SJSA1 (cell line): ENCODE results near the gene ABCA13. TPM values are rescaled to one million over a fixed set of nuclear protein-coding genes. Genes with fewer than 3 reads are reported as not detected.

ENCODE experiments used
- DNase-seq, 2 experiments: peaks; one replicate each; pipeline ENCODE4 v3.0.0-alpha.2; 2015 to 2020; ENCODE audit warnings: low spot score in 2 of 2, low read depth in 1 of 2
- H3K27ac ChIP-seq: fragments of 250-450 bp; sonication (Bioruptor Pico); 2 replicates; pipeline ENCODE4 v1.5.1; 2020; ENCODE audit warnings: mild to moderate bottlenecking, moderate library complexity
- H3K27me3 ChIP-seq: fragments of 250-450 bp; sonication (Bioruptor Pico); replicated peaks from 2 replicates; pipeline ENCODE4 v1.5.1; 2020; ENCODE audit warnings: mild to moderate bottlenecking, moderate library complexity
- H3K36me3 ChIP-seq: fragments of 250-450 bp; sonication (Bioruptor Pico); 2 replicates; pipeline ENCODE4 v1.5.1; 2020; ENCODE audit warnings: mild to moderate bottlenecking
- H3K4me1 ChIP-seq: fragments of 250-450 bp; sonication (Bioruptor Pico); replicated peaks from 2 replicates; pipeline ENCODE4 v1.6.1; 2021; ENCODE audit warnings: mild to moderate bottlenecking
- H3K4me3 ChIP-seq: fragments of 250-450 bp; sonication (Bioruptor Pico); 2 replicates; pipeline ENCODE4 v1.5.1; 2020; ENCODE audit warnings: mild to moderate bottlenecking
- H3K9me3 ChIP-seq: fragments of 250-450 bp; sonication (Bioruptor Pico); replicated peaks from 2 replicates; pipeline ENCODE4 v1.5.1; 2020; ENCODE audit warnings: mild to moderate bottlenecking
- total RNA-seq: library from RNA; depleted of rRNA; stranded (reverse); fragments of >200 nt; shearing (Covaris generic); gene quantifications from 2 replicates; pipeline ENCODE4 v1.2.3, GENCODE V29; 2014

Gene ABCA13
- total RNA-seq, 1 experiment from 2014 or later, result 6.7 TPM

DNA sequence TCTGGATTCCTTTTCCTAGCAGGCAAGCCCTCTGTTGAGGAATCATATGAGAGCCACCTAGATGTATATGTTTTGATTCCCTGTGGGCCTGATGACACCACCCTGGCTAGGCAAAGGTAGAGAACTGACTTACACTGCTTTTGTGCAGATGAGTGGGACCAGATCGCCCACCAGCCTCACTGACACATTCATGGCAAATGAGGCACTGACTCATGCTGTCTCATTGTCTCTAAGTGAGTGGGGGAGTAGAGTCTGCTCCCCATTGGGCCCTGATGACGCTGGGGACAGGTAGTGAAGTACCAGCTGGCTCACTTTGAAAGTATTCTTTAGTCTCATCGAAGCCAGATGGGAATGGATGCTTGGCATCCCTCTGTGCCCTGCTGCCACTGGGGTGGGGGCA lies 326.3 kb downstream of the ABCA13 start:
- Histone ChIP-seq H3K4me3 (no peak overlapping the region), H3K36me3 (no peaks in the 10 kb centered on the region), H3K27me3 (no peaks in the 10 kb centered on the region), H3K4me1 (no peaks in the 10 kb centered on the region), H3K9me3 (no peaks in the 10 kb centered on the region), H3K27ac (no peak overlapping the region)
- DNase-seq, result no peak

DNA sequence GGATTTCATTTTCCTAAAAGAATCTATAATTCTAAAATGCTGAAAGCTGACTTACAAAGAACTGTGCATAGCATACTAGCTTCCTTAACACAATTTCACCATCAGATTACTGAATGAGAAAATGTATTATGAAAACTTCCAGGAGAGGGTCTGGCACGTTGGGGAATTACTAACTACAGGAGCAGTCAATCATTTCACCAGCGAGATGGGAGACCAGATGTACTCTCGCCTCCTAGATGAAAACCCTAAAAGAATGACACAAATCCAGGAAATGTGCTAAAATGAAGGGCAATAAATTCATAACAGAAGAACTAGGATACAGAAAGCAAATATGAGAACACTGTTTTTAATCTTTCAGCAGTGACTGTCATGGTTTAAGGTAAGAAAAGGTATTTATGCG lies 330.8 kb downstream of the ABCA13 start:
- H3K4me3 ChIP-seq, result no peak overlapping the region
- H3K9me3 ChIP-seq, result no peaks in the 10 kb centered on the region
- no peaks in the 10 kb centered on the region for H3K36me3 ChIP-seq
- no peaks in the 10 kb centered on the region for H3K27me3 ChIP-seq
- H3K27ac ChIP-seq, result no peak overlapping the region
- no peaks in the 10 kb centered on the region for H3K4me1 ChIP-seq
- DNase-seq, result no peak

DNA sequence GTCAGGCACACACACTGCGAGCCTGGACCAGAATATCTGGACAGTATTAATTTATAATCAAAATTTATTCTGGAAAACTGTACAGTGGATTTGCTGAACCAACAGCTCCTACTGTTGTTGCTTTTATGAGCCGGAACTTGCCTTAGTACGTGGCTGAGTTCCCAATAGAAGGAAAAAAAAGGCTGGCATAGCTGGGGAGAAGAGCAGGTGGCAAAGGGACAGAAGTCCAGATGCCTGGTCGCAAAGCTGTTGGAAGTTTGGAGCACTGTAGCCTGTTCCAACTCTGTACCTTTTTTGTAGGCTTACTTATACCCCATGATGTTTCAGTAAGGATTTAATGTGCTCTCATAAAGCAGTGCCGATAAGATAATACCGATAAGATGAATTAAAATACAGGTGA lies 333.8 kb downstream of the ABCA13 start:
- Histone ChIP-seq H3K4me3 (no peak overlapping the region), H3K27me3 (no peaks in the 10 kb centered on the region), H3K36me3 (no peaks in the 10 kb centered on the region), H3K27ac (no peak overlapping the region), H3K4me1 (no peaks in the 10 kb centered on the region), H3K9me3 (no peaks in the 10 kb centered on the region)
- DNase-seq, result no peak

GRCh38 chr7:48505466-48505865 lies 334.2 kb downstream of the ABCA13 start:
- H3K27me3 ChIP-seq, result no peaks in the 10 kb centered on the region
- no peak overlapping the region for H3K4me3 ChIP-seq
- no peaks in the 10 kb centered on the region for H3K9me3 ChIP-seq
- H3K36me3 ChIP-seq, result no peaks in the 10 kb centered on the region
- DNase-seq, result no peak
- H3K4me1 ChIP-seq, result no peaks in the 10 kb centered on the region
- H3K27ac ChIP-seq, result no peak overlapping the region

DNA sequence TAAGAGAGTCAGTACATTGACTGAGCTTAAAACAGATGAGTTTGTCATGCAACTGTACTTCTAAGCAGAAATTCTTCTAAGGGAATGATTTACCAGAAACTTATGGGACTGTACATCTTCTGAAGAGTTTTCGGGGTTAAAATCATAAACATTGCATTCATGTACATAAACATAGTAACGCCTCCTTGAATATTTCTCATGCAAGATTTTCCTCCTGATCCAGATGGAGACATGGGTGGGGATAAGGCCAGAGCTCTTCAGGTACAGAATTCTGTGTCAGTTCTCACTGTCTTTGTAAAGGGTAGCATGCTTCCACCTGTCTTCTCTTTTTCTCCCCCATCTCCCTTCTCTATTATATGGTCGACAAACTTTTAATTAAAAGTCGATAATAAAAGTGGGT lies 335.3 kb downstream of the ABCA13 start:
- no peak for DNase-seq
- Histone ChIP-seq H3K4me3 (no peak overlapping the region), H3K27ac (no peak overlapping the region), H3K36me3 (no peaks in the 10 kb centered on the region), H3K27me3 (no peaks in the 10 kb centered on the region), H3K9me3 (no peaks in the 10 kb centered on the region), H3K4me1 (no peaks in the 10 kb centered on the region)

DNA sequence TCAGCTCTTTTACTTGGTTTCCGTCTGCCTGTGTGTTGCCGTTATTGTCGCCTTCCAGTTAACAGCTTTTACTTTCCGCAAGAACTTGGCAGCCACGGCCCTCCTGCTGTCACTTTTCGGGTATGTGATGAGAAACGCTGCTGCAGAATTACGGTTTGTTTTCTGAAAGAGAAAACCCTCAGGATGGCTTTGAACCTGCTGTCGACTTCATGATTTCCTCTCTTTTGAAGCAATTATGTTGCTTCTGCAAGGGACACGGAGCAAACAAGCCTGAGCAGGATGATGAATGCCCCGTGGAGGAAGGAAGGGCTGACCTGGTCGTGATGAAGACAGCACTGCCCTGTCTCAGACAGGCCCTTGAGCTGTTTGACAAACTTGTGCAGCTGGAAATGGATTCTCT lies 339.8 kb downstream of the ABCA13 start:
- Histone ChIP-seq H3K9me3 (no peaks in the 10 kb centered on the region), H3K27ac (no peak overlapping the region), H3K4me3 (no peak overlapping the region), H3K27me3 (no peaks in the 10 kb centered on the region), H3K4me1 (no peaks in the 10 kb centered on the region), H3K36me3 (no peaks in the 10 kb centered on the region)
- no peak for DNase-seq

- H3K4me1 ChIP-seq, result no peaks in the 10 kb centered on the region
- H3K9me3 ChIP-seq, result no peaks in the 10 kb centered on the region
- no peaks in the 10 kb centered on the region for H3K27me3 ChIP-seq
- H3K4me3 ChIP-seq, result no peak overlapping the region
- no peak for DNase-seq
- H3K27ac ChIP-seq, result no peak overlapping the region
- no peaks in the 10 kb centered on the region for H3K36me3 ChIP-seq
These were observed 341.6 kb downstream of the ABCA13 start for GRCh38 chr7:48512892-48513291.

GRCh38 chr7:48515171-48515570 lies 343.9 kb downstream of the ABCA13 start:
- no peak for DNase-seq
- Histone ChIP-seq H3K27me3 (no peaks in the 10 kb centered on the region), H3K4me1 (no peaks in the 10 kb centered on the region), H3K27ac (no peak overlapping the region), H3K4me3 (no peak overlapping the region), H3K36me3 (no peaks in the 10 kb centered on the region), H3K9me3 (no peaks in the 10 kb centered on the region)

- no peaks in the 10 kb centered on the region for H3K9me3 ChIP-seq
- no peaks in the 10 kb centered on the region for H3K4me1 ChIP-seq
- H3K36me3 ChIP-seq, result no peaks in the 10 kb centered on the region
- no peak for DNase-seq
- no peak overlapping the region for H3K4me3 ChIP-seq
- no peak overlapping the region for H3K27ac ChIP-seq
- H3K27me3 ChIP-seq, result no peaks in the 10 kb centered on the region
These were observed 346.8 kb downstream of the ABCA13 start for GRCh38 chr7:48518092-48518491.

DNA sequence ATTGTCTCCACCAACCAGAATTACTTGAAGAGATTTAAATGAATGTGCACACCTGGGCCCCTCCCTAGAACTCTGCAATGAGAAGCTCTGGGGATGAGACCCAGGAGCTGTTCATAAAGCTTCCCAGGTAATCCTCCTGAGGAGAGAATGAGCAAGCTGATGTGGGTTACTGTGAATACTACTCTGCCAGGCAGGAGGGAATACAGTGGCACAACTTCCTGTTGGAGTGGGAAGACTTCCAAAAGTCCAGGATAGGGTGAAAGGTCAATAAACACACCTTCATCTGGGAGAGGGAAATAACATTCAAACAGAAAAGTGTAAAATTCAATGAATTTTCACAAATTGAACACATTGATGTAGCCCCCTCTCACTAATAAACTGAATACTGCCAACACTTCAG lies 351.4 kb downstream of the ABCA13 start:
- H3K4me1 ChIP-seq, result no peaks in the 10 kb centered on the region
- H3K27me3 ChIP-seq, result no peaks in the 10 kb centered on the region

GRCh38 chr7:48525736-48526732 lies 354.8 kb downstream of the ABCA13 start:
- H3K36me3 ChIP-seq, result no peaks in the 10 kb centered on the region
- no peaks in the 10 kb centered on the region for H3K9me3 ChIP-seq
- no peak overlapping the region for H3K4me3 ChIP-seq
- no peak for DNase-seq
- H3K27ac ChIP-seq, result no peak overlapping the region
- no peaks in the 10 kb centered on the region for H3K4me1 ChIP-seq
- H3K27me3 ChIP-seq, result no peaks in the 10 kb centered on the region

More for the DNA sequence above, 351.4 kb downstream of the ABCA13 start:
- no peak for DNase-seq
- H3K27ac ChIP-seq, result no peak overlapping the region
- no peaks in the 10 kb centered on the region for H3K9me3 ChIP-seq
- H3K36me3 ChIP-seq, result no peaks in the 10 kb centered on the region
- H3K4me3 ChIP-seq, result no peak overlapping the region

GRCh38 chr7:48528646-48529045 lies 357.4 kb downstream of the ABCA13 start:
- H3K27ac ChIP-seq, result no peak overlapping the region

DNA sequence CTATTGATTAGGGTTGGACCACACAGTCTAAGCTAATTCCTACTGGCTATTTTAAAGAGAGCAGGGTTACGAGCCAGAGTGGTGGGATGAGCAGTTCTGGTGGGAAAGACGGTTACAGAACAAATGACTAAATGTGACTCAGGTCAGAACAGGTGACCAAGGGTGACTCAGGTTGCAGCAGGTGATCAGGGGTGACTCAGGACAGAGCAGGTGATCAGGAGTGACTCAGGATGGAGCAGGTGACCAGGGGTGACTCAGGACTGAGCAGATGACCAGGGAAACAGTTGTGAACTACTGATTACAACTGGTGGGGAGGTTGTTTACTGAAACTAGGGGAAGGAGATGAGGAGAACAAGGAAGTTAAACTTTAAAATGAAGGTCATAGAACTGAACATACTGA lies 366.3 kb downstream of the ABCA13 start:
- H3K27me3 ChIP-seq, result no peaks in the 10 kb centered on the region
- no peaks in the 10 kb centered on the region for H3K9me3 ChIP-seq
- no peaks in the 10 kb centered on the region for H3K4me1 ChIP-seq
- no peak for DNase-seq
- H3K27ac ChIP-seq, result no peak overlapping the region
- no peak overlapping the region for H3K4me3 ChIP-seq
- no peaks in the 10 kb centered on the region for H3K36me3 ChIP-seq

More at GRCh38 chr7:48528646-48529045, 357.4 kb downstream of the ABCA13 start:
- Histone ChIP-seq H3K9me3 (no peaks in the 10 kb centered on the region), H3K27me3 (no peaks in the 10 kb centered on the region), H3K4me1 (no peaks in the 10 kb centered on the region), H3K36me3 (no peaks in the 10 kb centered on the region), H3K4me3 (no peak overlapping the region)
- DNase-seq, result no peak

GRCh38 chr7:48540746-48541145 lies 369.5 kb downstream of the ABCA13 start:
- no peak overlapping the region for H3K27ac ChIP-seq

More at GRCh38 chr7:48540746-48541145, 369.5 kb downstream of the ABCA13 start:
- no peak overlapping the region for H3K4me3 ChIP-seq
- no peaks in the 10 kb centered on the region for H3K9me3 ChIP-seq
- no peaks in the 10 kb centered on the region for H3K36me3 ChIP-seq
- no peak for DNase-seq
- no peaks in the 10 kb centered on the region for H3K27me3 ChIP-seq
- no peaks in the 10 kb centered on the region for H3K4me1 ChIP-seq
